TTC549 (cell line): ENCODE data around the gene DMBT1.

Experiments
- FAIRE-seq: peaks from 2 replicates; lab custom pipeline; 2012; peaks lifted over from hg19 to GRCh38; lab: Jason Lieb, UNC

The DMBT1 gene

DNA sequence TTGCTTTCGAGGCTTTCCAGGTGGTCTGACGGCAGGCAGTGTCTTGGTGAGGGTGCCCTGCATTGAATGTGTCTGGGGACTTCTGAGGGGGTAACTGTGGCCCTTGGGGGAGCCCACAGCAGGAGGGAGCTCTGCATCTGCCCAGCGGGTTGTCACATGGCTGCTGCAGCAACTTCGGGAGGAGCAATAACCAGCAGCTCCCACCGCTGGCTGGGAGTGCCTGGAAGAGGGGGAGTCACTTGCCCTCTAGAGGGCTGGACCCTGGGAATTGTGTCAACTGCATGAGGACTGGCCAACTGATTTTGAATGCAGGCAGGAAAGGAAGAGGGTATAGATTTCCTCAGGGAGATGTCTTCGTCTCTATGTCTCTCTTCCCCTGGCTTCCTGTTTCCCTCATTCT, 112.7 kb downstream of the DMBT1 start:
- no peak for FAIRE-seq

DNA sequence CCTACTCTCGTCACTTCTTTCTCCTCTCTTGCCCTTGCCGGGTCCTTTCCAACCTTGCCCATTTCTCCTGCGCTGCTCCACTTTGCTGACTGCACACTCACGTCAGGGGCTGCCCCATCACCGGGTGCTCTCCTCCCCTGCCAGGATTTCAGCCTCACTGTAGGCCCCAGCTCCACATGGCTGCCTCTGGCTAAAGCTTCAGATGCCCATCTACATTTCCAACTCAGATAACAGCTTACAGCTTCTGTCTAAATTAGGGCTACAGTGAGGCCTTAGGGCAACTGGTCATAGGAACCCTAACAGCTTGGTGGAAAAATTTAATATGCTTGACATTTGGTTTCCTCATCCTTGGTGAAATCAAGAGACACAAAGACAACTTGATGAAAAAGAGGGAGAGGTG, 113.2 kb downstream of the DMBT1 start:
- no peak for FAIRE-seq

DNA sequence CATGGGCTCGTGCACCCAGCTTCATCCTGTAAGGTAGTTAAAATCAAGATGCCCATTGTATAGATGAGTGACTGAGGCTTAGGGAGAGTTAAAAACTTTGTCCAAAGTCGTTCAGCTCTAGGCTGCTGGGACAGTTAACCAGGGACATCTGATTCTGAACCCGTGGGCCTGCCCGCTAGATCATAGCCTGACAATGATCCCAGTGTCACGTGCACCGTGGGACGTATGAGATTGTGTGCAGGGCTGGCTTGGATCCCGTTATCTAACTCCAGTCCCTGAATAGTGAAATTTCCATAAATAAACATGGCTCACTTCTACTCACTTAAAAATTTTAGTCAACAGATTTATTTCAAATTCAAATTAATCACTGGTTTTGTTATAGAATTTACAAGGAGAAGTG, 114.2 kb downstream of the DMBT1 start:
- FAIRE-seq = no peak

DNA sequence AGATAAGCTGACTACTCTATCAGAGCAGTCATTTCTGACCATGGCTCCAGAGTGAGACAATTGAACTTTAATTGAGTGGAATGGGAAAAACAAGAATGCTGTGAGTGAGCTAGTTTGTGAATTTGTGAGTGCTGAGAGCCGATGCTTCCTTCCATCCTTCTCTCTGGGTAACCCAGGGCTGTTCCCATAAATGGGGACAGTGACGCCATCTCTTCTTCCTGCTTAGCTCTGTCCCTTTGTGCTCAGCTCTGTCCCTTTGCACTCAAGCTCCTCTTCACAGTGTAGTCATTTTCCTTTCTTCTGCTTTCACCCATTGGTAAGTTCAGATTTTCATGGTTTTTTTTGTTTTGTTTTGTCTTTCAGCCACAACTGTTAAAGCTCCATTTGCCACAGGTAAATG, 114.7 kb downstream of the DMBT1 start:
- FAIRE-seq = no peak

DNA sequence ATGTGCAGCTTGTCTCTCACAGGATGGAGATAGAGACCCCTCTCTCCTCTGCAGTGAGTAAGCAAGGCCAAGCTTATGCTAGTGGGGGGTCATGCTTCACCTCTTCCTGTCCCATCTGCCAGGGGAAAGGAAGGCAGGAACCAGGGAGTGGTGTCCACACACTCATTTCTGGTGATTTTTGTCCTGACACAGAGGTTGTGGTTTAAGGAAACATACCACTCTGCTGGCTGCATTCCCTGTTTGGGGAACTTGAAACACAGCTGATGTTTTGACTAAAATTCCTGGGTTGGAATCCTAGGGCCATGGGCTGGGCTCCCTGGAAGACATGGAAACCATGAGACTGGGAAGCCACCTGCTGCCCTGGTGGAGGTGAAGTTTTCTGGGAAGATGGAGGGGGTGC, 117.7 kb downstream of the DMBT1 start:
- FAIRE-seq = no peak

DNA sequence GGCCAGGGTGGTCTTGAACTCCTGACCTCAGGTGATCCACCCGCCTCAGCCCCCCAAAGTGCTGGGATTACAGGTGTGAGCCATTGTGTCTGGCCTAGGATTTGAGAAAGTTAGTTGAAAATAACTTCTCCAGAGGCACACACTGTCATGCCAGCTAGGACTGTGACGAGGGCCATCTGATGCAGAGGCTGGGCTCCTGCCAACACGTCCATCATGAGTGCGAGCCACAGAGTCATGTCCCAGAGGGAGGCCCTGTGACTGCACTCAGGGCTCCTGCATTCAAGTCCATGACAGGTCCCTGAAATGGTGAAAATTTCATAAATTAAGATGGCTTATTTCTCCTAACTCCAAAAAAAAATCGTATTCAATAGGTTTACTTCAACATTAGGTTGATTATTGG, 122.0 kb downstream of the DMBT1 start:
- no peak for FAIRE-seq

DNA sequence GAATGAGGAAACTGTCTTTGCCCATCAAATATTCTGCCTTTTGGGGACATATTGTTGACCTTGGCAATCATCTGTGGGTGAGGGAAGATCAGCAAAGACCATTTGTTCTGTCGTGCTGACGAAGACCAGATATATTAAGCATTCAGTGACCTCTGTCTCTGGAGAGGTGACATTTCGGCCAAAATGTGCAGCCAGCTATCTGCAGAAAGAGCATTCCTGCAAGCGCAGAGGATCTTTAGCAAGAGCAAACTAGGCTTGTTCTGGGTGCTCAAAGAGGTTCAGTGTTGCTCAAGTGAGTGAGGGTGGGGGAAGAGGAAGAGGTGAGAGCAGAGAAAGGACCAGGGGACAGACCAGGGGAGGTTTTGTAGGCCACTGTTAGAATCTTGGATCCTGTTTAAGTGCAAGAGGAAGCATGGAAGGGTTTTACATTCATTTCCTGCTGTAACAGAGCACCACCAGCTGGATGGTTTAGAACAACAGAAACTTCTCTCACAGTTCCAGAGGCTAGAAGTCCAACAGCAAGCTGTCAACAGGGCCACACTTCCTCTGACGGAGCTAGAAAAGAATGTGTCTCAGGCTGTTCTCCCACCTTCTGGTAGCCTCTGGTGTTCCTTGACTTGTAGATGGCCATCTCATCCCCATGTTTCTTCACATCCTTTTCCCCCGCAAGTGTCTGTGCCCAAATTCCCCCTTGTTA, 127.9 kb downstream of the DMBT1 start:
- FAIRE-seq = no peak

DNA sequence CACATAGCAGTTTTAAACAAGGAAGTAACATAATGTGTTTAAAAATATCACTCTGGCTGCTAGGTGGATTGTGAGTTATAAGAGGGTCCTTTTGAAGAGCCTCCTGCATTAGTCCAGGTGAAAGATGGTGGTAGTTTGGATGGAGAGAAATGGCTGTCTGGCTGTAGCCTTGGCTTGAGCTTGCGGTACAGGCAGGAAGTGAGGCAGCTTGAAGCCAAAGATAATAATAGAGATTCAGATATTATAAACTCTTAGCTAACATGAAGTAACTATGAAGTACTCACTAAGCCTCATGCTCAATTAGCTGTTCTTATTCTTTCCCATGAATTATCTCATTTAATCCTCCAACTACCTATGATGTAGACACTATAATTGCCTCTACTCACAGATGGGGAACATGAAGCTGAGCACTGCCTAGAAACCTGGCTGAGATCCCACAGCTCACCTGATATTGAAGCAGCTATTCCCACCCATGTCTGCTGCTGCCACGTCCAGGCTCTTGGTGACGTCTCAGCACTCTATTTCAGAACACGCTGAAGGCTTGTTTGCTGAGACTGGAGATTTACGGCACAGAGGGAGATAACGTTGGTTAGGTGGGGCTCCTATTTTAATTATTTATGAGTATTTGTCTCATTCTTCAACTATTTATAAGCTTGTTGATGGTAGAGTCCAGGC, 128.7 kb downstream of the DMBT1 start:
- no peak for FAIRE-seq

DNA sequence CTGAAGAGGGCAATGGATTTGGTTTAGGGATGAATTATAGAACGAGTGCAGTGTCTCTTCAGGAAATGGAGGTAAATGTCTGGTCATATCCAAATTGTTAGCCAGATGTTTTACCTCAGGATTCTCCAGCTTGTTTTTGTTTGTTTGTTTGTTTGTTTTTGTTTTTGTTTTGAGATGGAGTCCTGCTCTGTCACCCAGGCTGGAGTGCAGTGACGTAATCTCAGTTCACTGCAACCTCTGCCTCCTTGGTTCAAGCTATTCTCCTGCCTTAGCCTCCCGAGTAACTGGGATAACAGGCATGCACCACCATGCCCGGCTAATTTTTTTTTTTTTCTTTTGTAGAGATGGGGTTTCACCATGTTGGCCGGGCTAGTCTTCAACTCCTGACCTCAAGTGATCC, 132.2 kb downstream of the DMBT1 start:
- no peak for FAIRE-seq
